G401.6 (cell line): Measurements from ENCODE around the gene SLIT3.

ENCODE experiments used
- FAIRE-seq: peaks from 2 replicates; lab custom pipeline; 2012; peaks lifted over from hg19 to GRCh38; lab: Jason Lieb, UNC

Gene SLIT3

GRCh38 chr5:168920019-168920810 is 380.7 kb downstream of the SLIT3 start:
- FAIRE-seq: no peak

- FAIRE-seq: no peak
Measured at GRCh38 chr5:168917947-168918600, 382.9 kb downstream of the SLIT3 start.

GRCh38 chr5:168916852-168917251 is 384.1 kb downstream of the SLIT3 start:
- FAIRE-seq: no peak

GRCh38 chr5:168916266-168916665 is 384.7 kb downstream of the SLIT3 start:
- FAIRE-seq: no peak

GRCh38 chr5:168914491-168914890 is 386.4 kb downstream of the SLIT3 start:
- FAIRE-seq: no peak

- FAIRE-seq: no peak
Measured at GRCh38 chr5:168910874-168911273, 390.1 kb downstream of the SLIT3 start.

GRCh38 chr5:168908207-168908606 is 392.7 kb downstream of the SLIT3 start:
- FAIRE-seq: no peak

GRCh38 chr5:168903061-168903460 is 397.9 kb downstream of the SLIT3 start:
- no peak for FAIRE-seq

GRCh38 chr5:168899673-168900072 is 401.3 kb downstream of the SLIT3 start:
- no peak for FAIRE-seq

GRCh38 chr5:168899264-168899663 is 401.7 kb downstream of the SLIT3 start:
- FAIRE-seq: no peak

GRCh38 chr5:168898247-168898911 is 402.6 kb downstream of the SLIT3 start:
- FAIRE-seq: no peak

- no peak for FAIRE-seq
Measured at GRCh38 chr5:168897387-168898122, 403.4 kb downstream of the SLIT3 start.

- FAIRE-seq: no peak
Measured at GRCh38 chr5:168895295-168896071, 405.5 kb downstream of the SLIT3 start.

- FAIRE-seq: no peak
Measured at GRCh38 chr5:168893283-168893682, 407.7 kb downstream of the SLIT3 start.

GRCh38 chr5:168892618-168893186 is 408.2 kb downstream of the SLIT3 start:
- no peak for FAIRE-seq

GRCh38 chr5:168890816-168891812 is 409.8 kb downstream of the SLIT3 start:
- FAIRE-seq: no peak

GRCh38 chr5:168889039-168889438 is 411.9 kb downstream of the SLIT3 start:
- FAIRE-seq: no peak

- no peak for FAIRE-seq
Measured at GRCh38 chr5:168887931-168888330, 413.0 kb downstream of the SLIT3 start.

- FAIRE-seq: no peak
Measured at GRCh38 chr5:168886157-168886556, 414.8 kb downstream of the SLIT3 start.
